Smooth muscle cell (in vitro differentiated cells): ENCODE measurements around the gene GPSM1. TPM values are rescaled to one million over a fixed set of nuclear protein-coding genes. Genes with fewer than 3 reads are reported as not detected.
A peak's percentile ranks its signal among the peaks of the same experiment; 100 is the strongest.

ENCODE experiments used
- DNase-seq: peaks from one replicate; lab custom pipeline; 2025; ENCODE audit not compliant: unreplicated experiment; lab: John Stamatoyannopoulos, UW
- H2AFZ ChIP-seq: fragments of 200-600 bp; sonication (generic); 2 replicates; pipeline ENCODE4 v1.6.0; 2016; ENCODE audit warnings: antibody characterized with exemption, low read depth, mild to moderate bottlenecking
- H3F3A ChIP-seq: fragments of 200-600 bp; sonication (generic); 2 replicates; pipeline ENCODE4 v1.6.0; 2017; ENCODE audit warnings: antibody characterized with exemption, low read depth
- H3K27ac ChIP-seq: fragments of 200-600 bp; sonication (generic); 2 replicates; pipeline ENCODE4 v1.5.1; 2016; ENCODE audit warnings: low read depth, mild to moderate bottlenecking
- H3K27me3 ChIP-seq: fragments of 200-600 bp; sonication (generic); 2 replicates; pipeline ENCODE4 v1.6.1; 2016; ENCODE audit warnings: low read depth, mild to moderate bottlenecking
- H3K36me3 ChIP-seq: fragments of 200-600 bp; sonication (generic); 2 replicates; pipeline ENCODE4 v1.5.1; 2016; ENCODE audit warnings: low read depth
- H3K4me1 ChIP-seq: fragments of 200-600 bp; sonication (generic); 2 replicates; pipeline ENCODE4 v1.5.1; 2016; ENCODE audit warnings: low read depth
- H3K4me2 ChIP-seq: fragments of 200-600 bp; sonication (generic); 2 replicates; pipeline ENCODE4 v1.6.0; 2016; ENCODE audit warnings: mild to moderate bottlenecking
- H3K4me3 ChIP-seq: fragments of 200-600 bp; sonication (generic); 2 replicates; pipeline ENCODE4 v1.5.1; 2016; ENCODE audit warnings: mild to moderate bottlenecking
- H3K79me2 ChIP-seq: fragments of 200-600 bp; sonication (generic); 2 replicates; pipeline ENCODE4 v1.6.0; 2016; ENCODE audit warnings: low read depth, mild to moderate bottlenecking
- H3K9ac ChIP-seq: fragments of 200-600 bp; sonication (generic); 2 replicates; pipeline ENCODE4 v1.6.0; 2016; ENCODE audit warnings: low read depth
- H3K9me3 ChIP-seq: fragments of 200-600 bp; sonication (generic); replicated peaks from 2 replicates; pipeline ENCODE4 v1.5.1; 2016; ENCODE audit warnings: low read depth
- H4K20me1 ChIP-seq: fragments of 200-600 bp; sonication (generic); 2 replicates; pipeline ENCODE4 v1.6.0; 2016; ENCODE audit warnings: low read depth
- WGBS: methylation state at CpG from one replicate; pipeline ENCODE4 v1.1.7; 2016; ENCODE audit warnings: low lambda C conversion rate; 5-methylcytosine and 5-hydroxymethylcytosine counted together
- polyA plus RNA-seq: library from polyadenylated mRNA; unstranded; fragments of >200 nt; fragmentation: Nextera tagmentation; extraction: Ambion mirVana; gene quantifications from 2 replicates; pipeline ENCODE4 v1.2.1, GENCODE V29; 2016
- total RNA-seq: library from RNA; depleted of rRNA; stranded (reverse); fragments of >200 nt; gene quantifications from 2 replicates; pipeline ENCODE4 v1.2.3, GENCODE V29; 2014
- TF ChIP-seq, protein P1 (sequence below): fragments of 200-600 bp; sonication (generic); IDR thresholded peaks from 2 replicates; pipeline ENCODE4 v1.5.1; 2017; ENCODE audit warnings: borderline replicate concordance, mild to moderate bottlenecking, antibody characterized with exemption; ENCODE audit not compliant: insufficient read depth, poor library complexity, severe bottlenecking

GPSM1 gene, protein sequence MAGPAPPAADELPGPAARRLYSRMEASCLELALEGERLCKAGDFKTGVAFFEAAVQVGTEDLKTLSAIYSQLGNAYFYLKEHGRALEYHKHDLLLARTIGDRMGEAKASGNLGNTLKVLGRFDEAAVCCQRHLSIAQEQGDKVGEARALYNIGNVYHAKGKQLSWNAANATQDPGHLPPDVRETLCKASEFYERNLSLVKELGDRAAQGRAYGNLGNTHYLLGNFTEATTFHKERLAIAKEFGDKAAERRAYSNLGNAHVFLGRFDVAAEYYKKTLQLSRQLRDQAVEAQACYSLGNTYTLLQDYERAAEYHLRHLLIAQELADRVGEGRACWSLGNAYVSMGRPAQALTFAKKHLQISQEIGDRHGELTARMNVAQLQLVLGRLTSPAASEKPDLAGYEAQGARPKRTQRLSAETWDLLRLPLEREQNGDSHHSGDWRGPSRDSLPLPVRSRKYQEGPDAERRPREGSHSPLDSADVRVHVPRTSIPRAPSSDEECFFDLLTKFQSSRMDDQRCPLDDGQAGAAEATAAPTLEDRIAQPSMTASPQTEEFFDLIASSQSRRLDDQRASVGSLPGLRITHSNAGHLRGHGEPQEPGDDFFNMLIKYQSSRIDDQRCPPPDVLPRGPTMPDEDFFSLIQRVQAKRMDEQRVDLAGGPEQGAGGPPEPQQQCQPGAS
- total RNA-seq (17.1 and 21.1 TPM in 2 replicates), polyA plus RNA-seq (42.8 and 45.9 TPM in 2 replicates)

DNA sequence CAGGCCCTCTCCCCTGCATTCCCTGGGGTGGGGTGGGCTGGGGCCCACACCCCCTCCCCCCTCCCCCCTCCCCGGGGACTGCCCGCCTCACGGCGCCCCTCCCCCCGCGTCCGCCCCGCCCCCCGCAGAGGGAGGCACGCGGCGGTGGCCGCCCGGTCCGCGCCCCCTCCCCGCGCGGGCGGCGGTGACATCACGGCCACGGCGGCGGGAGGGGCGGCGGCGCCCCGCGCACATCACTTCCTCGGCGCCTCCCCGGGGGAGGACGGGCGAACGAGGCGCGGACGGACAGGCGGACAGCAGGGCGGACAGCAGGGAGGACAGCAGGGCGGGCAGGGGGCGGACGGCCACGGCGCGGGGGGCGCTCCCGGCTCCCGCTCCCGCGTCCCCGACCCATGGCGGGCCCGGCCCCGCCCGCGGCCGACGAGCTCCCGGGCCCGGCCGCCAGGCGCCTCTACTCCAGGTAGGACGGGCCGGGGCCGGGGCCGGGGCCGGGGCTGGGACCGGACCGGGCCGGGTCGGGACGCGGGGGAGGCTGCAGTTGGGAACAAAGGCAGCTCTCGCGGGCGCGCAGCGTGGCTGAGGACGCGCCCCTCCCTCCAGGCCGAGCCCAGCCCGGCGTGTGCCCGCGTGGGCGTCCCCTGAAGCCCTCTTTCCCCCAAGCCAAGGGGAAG, at the start of gene GPSM1:
Gene GPSM1, plus strand, starts transcription at position 236 of the 671 bp plus-strand sequence. Its CDS starts 157 bp downstream, at position 393.
- Histone ChIP-seq H3K27ac (peak within 1 kb of the TSS; percentile 80), H3K27me3 (no peaks in the 10 kb centered on the region), H3K9me3 (no peaks in the 10 kb centered on the region), H4K20me1 (peaks cover 46% of the 10 kb centered on the region), H3K4me2 (peak within 1 kb of the TSS; percentile 96), H3K4me3 (peak within 1 kb of the TSS; percentile 60), H3K4me1 (peaks cover 27% of the 10 kb centered on the region), H3K36me3 (no peaks in the 10 kb centered on the region), H3K9ac (peak within 1 kb of the TSS; percentile 59), H3F3A (peaks cover 6% of the 10 kb centered on the region), H2AFZ (no peak within 1 kb of the TSS), H3K79me2 (peaks cover 46% of the 10 kb centered on the region)
- no CpG with 5 or more reads among the region's 88 CpGs for WGBS
- DNase-seq, result peak; percentile 60
- TF ChIP-seq, protein P1, sequence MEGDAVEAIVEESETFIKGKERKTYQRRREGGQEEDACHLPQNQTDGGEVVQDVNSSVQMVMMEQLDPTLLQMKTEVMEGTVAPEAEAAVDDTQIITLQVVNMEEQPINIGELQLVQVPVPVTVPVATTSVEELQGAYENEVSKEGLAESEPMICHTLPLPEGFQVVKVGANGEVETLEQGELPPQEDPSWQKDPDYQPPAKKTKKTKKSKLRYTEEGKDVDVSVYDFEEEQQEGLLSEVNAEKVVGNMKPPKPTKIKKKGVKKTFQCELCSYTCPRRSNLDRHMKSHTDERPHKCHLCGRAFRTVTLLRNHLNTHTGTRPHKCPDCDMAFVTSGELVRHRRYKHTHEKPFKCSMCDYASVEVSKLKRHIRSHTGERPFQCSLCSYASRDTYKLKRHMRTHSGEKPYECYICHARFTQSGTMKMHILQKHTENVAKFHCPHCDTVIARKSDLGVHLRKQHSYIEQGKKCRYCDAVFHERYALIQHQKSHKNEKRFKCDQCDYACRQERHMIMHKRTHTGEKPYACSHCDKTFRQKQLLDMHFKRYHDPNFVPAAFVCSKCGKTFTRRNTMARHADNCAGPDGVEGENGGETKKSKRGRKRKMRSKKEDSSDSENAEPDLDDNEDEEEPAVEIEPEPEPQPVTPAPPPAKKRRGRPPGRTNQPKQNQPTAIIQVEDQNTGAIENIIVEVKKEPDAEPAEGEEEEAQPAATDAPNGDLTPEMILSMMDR, result no peak

- no peak overlapping the region for H3K9ac ChIP-seq
- H3K4me3 ChIP-seq, result no peak overlapping the region
- TF ChIP-seq, protein P1, result no peak
- H3K79me2 ChIP-seq, result no peaks in the 10 kb centered on the region
- no peak overlapping the region for H2AFZ ChIP-seq
- H3K36me3 ChIP-seq, result no peaks in the 10 kb centered on the region
- peaks cover 16% of the 10 kb centered on the region for H3K27me3 ChIP-seq
- H4K20me1 ChIP-seq, result no peaks in the 10 kb centered on the region
- H3F3A ChIP-seq, result no peaks in the 10 kb centered on the region
- H3K27ac ChIP-seq, result no peak overlapping the region
- no peak overlapping the region for H3K4me2 ChIP-seq
- H3K9me3 ChIP-seq, result no peaks in the 10 kb centered on the region
- 92% methylated on average over 14 of the region's 14 CpGs for WGBS
- H3K4me1 ChIP-seq, result no peaks in the 10 kb centered on the region
- DNase-seq, result no peak
Observed at GRCh38 chr9:136277746-136278145, 49.6 kb upstream of the GPSM1 start.

- H3K27me3 ChIP-seq, result peaks cover 16% of the 10 kb centered on the region
Observed at GRCh38 chr9:136278221-136278620, 49.1 kb upstream of the GPSM1 start.

More at GRCh38 chr9:136278221-136278620, 49.1 kb upstream of the GPSM1 start:
- H3K4me1 ChIP-seq, result no peaks in the 10 kb centered on the region
- no peak for DNase-seq
- no peaks in the 10 kb centered on the region for H3K36me3 ChIP-seq
- H4K20me1 ChIP-seq, result no peaks in the 10 kb centered on the region
- TF ChIP-seq, protein P1, result no peak
- H3K4me2 ChIP-seq, result no peak overlapping the region
- H3K9me3 ChIP-seq, result no peaks in the 10 kb centered on the region
- no peak overlapping the region for H3K9ac ChIP-seq
- no peak overlapping the region for H3K4me3 ChIP-seq
- H2AFZ ChIP-seq, result no peak overlapping the region
- H3K27ac ChIP-seq, result no peak overlapping the region
- H3F3A ChIP-seq, result no peaks in the 10 kb centered on the region
- no peaks in the 10 kb centered on the region for H3K79me2 ChIP-seq
- 88% methylated on average over 9 of the region's 9 CpGs for WGBS
